Measurements from ENCODE around the gene IGFN1. TPM values are rescaled to one million over a fixed set of nuclear protein-coding genes. Genes with fewer than 3 reads are reported as not detected.
"Not testable (repeated sequence)": the region's sequence is repeated elsewhere in the genome, so short reads cannot be mapped to it uniquely, and the experiment has no call there.

IGFN1 gene
- total RNA-seq, 1 donor from 2014 or later = 7.9 TPM

DNA sequence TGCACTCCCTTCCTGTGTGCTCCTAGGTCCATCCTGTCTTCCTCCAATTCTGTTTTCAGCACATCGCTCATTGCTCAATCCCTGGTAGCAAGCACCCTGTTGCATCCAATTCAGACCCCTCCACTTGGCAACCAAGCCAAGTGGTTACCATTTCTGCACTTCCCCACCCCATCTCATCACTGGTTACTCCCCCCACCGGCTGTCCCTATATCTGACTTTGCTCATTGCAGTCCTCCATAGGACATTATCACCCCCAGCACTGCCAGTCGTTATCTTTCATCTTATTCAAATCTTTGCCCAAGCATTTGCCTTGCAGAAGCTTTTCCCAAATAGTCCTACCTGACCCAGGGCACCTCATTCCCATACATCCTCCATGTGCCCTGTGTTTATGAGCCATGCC, 34.3 kb upstream of the IGFN1 start:
- Mint-ChIP-seq H3K4me3 (no peak overlapping the region), H3K36me3 (peaks cover 11% of the 10 kb centered on the region), H3K27me3 (peaks cover 4% of the 10 kb centered on the region), H3K9me3 (no peaks in the 10 kb centered on the region), H3K27ac (no peak overlapping the region), H3K4me1 (ENCODE audit: unreplicated experiment) (peaks cover 26% of the 10 kb centered on the region)
- no peak for DNase-seq (ENCODE audit: extremely low spot score, unreplicated experiment)
- TF ChIP-seq, protein P1, sequence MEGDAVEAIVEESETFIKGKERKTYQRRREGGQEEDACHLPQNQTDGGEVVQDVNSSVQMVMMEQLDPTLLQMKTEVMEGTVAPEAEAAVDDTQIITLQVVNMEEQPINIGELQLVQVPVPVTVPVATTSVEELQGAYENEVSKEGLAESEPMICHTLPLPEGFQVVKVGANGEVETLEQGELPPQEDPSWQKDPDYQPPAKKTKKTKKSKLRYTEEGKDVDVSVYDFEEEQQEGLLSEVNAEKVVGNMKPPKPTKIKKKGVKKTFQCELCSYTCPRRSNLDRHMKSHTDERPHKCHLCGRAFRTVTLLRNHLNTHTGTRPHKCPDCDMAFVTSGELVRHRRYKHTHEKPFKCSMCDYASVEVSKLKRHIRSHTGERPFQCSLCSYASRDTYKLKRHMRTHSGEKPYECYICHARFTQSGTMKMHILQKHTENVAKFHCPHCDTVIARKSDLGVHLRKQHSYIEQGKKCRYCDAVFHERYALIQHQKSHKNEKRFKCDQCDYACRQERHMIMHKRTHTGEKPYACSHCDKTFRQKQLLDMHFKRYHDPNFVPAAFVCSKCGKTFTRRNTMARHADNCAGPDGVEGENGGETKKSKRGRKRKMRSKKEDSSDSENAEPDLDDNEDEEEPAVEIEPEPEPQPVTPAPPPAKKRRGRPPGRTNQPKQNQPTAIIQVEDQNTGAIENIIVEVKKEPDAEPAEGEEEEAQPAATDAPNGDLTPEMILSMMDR (conservative IDR thresholded peaks at IDR 0.05) = no peak

DNA sequence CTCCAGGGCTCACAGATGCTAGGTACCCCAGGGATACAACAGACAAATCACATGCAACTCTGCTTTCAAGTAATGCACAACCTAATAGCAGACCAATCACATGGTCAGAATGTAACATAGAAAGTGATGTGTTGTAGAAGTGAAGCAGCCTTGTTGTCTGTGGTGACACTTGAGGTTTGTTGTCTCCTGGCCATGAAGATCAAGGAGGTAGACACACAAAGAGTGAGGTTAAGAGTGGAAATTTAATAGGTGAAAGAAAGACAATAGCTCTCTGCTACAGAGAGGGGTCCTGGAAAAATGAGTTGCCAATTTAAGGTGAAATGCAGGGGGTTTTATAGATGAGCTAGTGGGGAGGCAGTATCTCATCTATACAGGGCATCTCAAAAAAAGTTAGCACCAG, 33.8 kb upstream of the IGFN1 start:
- peaks cover 4% of the 10 kb centered on the region for H3K27me3 Mint-ChIP-seq
- TF ChIP-seq, protein P1 (conservative IDR thresholded peaks at IDR 0.05) = no peak

DNA sequence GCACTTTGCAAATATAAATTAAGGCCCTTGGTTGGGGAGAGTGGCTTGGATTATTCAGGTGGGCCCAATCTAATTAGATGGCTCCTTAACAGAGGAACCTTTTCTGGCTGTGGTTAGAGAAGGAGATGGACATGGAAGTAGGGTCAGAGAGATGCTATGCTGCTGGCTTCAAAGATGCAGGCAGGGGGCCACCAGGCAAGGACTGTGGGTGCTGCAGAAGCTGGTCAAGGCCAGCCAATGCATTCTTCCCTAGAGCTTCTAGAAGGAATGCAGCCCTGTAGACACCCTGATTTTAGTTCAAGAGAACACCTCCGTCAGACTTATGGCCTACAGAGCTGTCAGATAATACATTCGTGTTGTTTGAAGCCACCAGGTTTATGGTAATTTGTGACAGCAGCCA, 32.7 kb upstream of the IGFN1 start:
- H3K36me3 Mint-ChIP-seq = peaks cover 4% of the 10 kb centered on the region
- H3K9me3 Mint-ChIP-seq = no peaks in the 10 kb centered on the region
- TF ChIP-seq, protein P1 (conservative IDR thresholded peaks at IDR 0.05) = no peak
- H3K27ac Mint-ChIP-seq = no peak overlapping the region
- DNase-seq (ENCODE audit: extremely low spot score, unreplicated experiment) = no peak
- H3K4me1 Mint-ChIP-seq (ENCODE audit: unreplicated experiment) = peaks cover 17% of the 10 kb centered on the region
- no peak overlapping the region for H3K4me3 Mint-ChIP-seq
- H3K27me3 Mint-ChIP-seq = peaks cover 4% of the 10 kb centered on the region

More for the DNA sequence above, 33.8 kb upstream of the IGFN1 start:
- no peaks in the 10 kb centered on the region for H3K9me3 Mint-ChIP-seq
- no peak overlapping the region for H3K27ac Mint-ChIP-seq
- DNase-seq (ENCODE audit: extremely low spot score, unreplicated experiment) = no peak
- H3K4me1 Mint-ChIP-seq (ENCODE audit: unreplicated experiment) = peaks cover 24% of the 10 kb centered on the region
- H3K4me3 Mint-ChIP-seq = no peak overlapping the region
- H3K36me3 Mint-ChIP-seq = peaks cover 8% of the 10 kb centered on the region

DNA sequence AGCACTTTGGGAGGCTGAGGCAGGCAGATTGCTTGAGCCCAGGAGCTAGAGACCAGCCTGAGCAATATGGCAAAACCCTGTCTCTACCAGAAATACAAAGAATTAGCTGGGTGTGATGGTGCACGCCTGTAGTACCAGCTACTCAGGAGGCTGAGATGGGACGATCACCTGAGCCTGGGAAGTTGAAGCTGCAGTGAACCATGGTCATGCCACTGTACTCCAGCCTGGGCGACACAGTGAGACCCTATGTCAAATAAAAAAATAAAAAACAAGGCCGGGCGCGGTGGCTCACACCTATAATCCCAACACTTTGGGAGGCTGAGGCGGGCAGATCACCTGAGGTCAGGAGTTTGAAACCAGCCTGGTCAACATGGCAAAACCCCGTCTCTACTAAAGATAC, 27.6 kb upstream of the IGFN1 start:
- not testable (repeated sequence) for H3K27me3 Mint-ChIP-seq; H3K9me3 Mint-ChIP-seq; H3K36me3 Mint-ChIP-seq; H3K4me3 Mint-ChIP-seq; H3K27ac Mint-ChIP-seq; DNase-seq (ENCODE audit: extremely low spot score, unreplicated experiment)
- H3K4me1 Mint-ChIP-seq (ENCODE audit: unreplicated experiment) = peaks cover 19% of the 10 kb centered on the region

DNA sequence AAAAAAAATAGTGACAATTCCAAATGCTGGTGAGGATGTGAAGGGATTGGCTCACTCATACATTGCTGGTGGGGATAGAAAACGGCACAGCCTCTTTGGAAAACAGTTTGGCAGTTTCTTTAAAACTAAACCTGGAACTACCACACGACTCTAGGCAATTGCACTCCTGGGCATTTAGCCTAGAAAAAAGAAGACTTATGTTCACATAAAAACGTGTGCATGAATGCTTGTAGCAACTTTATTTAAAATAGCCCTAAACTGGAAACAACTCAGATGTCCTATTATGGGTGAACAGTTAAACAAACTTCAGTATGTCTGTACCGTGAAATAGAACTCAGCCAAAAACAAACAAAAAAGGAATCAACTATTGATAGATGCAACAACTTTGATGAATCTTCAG, 26.9 kb upstream of the IGFN1 start:
- Mint-ChIP-seq H3K4me3 (no peak overlapping the region), H3K9me3 (no peaks in the 10 kb centered on the region), H3K27me3 (peaks cover 4% of the 10 kb centered on the region), H3K27ac (no peak overlapping the region), H3K36me3 (no peaks in the 10 kb centered on the region), H3K4me1 (ENCODE audit: unreplicated experiment) (peaks cover 19% of the 10 kb centered on the region)
- TF ChIP-seq, protein P1 (conservative IDR thresholded peaks at IDR 0.05) = no peak
- DNase-seq (ENCODE audit: extremely low spot score, unreplicated experiment) = no peak

DNA sequence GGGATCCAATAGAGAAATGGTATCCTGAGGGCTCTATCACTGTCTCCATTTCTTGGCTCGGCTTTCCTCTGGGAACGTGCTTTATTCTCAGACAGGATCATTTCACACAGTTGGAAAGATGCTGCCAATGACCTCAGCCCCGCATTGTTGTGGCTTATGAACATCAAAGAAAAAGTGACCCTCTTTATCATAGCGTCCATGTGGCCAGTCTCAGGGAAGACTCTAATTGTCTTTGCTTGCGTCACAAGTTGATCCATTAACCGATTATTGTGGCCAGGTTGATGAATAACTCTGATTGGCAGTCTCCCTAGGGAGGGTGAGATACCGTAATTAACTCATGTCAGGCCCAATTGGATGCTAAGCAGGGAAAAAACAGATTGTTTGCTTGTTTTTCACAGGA, 26.0 kb upstream of the IGFN1 start:
- no peaks in the 10 kb centered on the region for H3K9me3 Mint-ChIP-seq
- H3K4me1 Mint-ChIP-seq (ENCODE audit: unreplicated experiment) = peaks cover 22% of the 10 kb centered on the region
- TF ChIP-seq, protein P1 (conservative IDR thresholded peaks at IDR 0.05) = no peak
- DNase-seq (ENCODE audit: extremely low spot score, unreplicated experiment) = no peak
- no peaks in the 10 kb centered on the region for H3K36me3 Mint-ChIP-seq
- no peak overlapping the region for H3K27ac Mint-ChIP-seq
- peaks cover 4% of the 10 kb centered on the region for H3K27me3 Mint-ChIP-seq
- no peak overlapping the region for H3K4me3 Mint-ChIP-seq
